Pons (tissue), 1 donor: ENCODE measurements around the gene WDR37.
A peak's percentile ranks its signal among the peaks of the same experiment; 100 is the strongest.

Experiments
- DNase-seq: peaks from one replicate; pipeline ENCODE4 v3.0.0-alpha.2; 2016; ENCODE audit warnings: low spot score

WDR37 gene

GRCh38 chr10:1074052-1074747 is 18.0 kb downstream of the WDR37 start:
- DNase-seq, result no peak

GRCh38 chr10:1074748-1075308 is 18.6 kb downstream of the WDR37 start:
- peak; percentile 31 for DNase-seq

GRCh38 chr10:1078668-1079067 is 22.5 kb downstream of the WDR37 start:
- DNase-seq, result no peak

GRCh38 chr10:1083581-1083980 is 27.4 kb downstream of the WDR37 start:
- DNase-seq, result no peak

- DNase-seq, result no peak
Observed at GRCh38 chr10:1084011-1084950, 28.1 kb downstream of the WDR37 start.

GRCh38 chr10:1085258-1085657 is 29.1 kb downstream of the WDR37 start:
- DNase-seq, result no peak

- no peak for DNase-seq
Observed at GRCh38 chr10:1086787-1087186, 30.6 kb downstream of the WDR37 start.

- DNase-seq, result no peak
Observed at GRCh38 chr10:1089017-1089689, 33.0 kb downstream of the WDR37 start.

GRCh38 chr10:1090696-1091095 is 34.5 kb downstream of the WDR37 start:
- DNase-seq, result no peak

- no peak for DNase-seq
Observed at GRCh38 chr10:1093696-1094095, 37.5 kb downstream of the WDR37 start.

- DNase-seq, result no peak
Observed at GRCh38 chr10:1094112-1095057, 38.2 kb downstream of the WDR37 start.

- DNase-seq, result no peak
Observed at GRCh38 chr10:1095498-1095897, 39.3 kb downstream of the WDR37 start.

- no peak for DNase-seq
Observed at GRCh38 chr10:1096287-1096889, 40.2 kb downstream of the WDR37 start.

GRCh38 chr10:1097436-1097835 is 41.3 kb downstream of the WDR37 start:
- DNase-seq, result no peak

GRCh38 chr10:1100143-1100542 is 44.0 kb downstream of the WDR37 start:
- no peak for DNase-seq

GRCh38 chr10:1100691-1101368 is 44.6 kb downstream of the WDR37 start:
- DNase-seq, result no peak

- DNase-seq, result no peak
Observed at GRCh38 chr10:1101946-1102345, 45.8 kb downstream of the WDR37 start.

GRCh38 chr10:1102416-1102815 is 46.2 kb downstream of the WDR37 start:
- DNase-seq, result no peak

- no peak for DNase-seq
Observed at GRCh38 chr10:1102831-1103230, 46.6 kb downstream of the WDR37 start.

GRCh38 chr10:1103551-1103950 is 47.4 kb downstream of the WDR37 start:
- no peak for DNase-seq
